K562 (cell line): Measurements from ENCODE around the gene PLCL1.

Source experiments
- CTCF ChIP-seq, 3 experiments: IDR thresholded peaks in 2 of 3; conservative IDR thresholded peaks in 1 of 3; 2 replicates each; pipeline ENCODE4 v1.5.1; 2011 to 2012; ENCODE audit warnings: low read length in 3 of 3, mild to moderate bottlenecking in 3 of 3, control low read depth in 2 of 3, improper control_type of control experiment in 1 of 3, inconsistent platforms in 1 of 3, low read depth in 1 of 3, mixed read lengths in 1 of 3, moderate library complexity in 1 of 3; ENCODE audit not compliant: insufficient read depth in 2 of 3
- SMARCA5 ChIP-seq: fragments of 450-650 bp; IDR thresholded peaks from 2 replicates; pipeline ENCODE4 v1.6.1; 2016

GRCh38 chr2:197925204-197925603, 120.8 kb downstream of the PLCL1 start:
- no peak for TF ChIP-seq SMARCA5
- no peak for TF ChIP-seq CTCF (IDR thresholded peaks at IDR 0.05 in 2 of 3, conservative IDR thresholded peaks at IDR 0.05 in 1 of 3; ENCODE audit: insufficient read depth in 2 of 3, low read depth in 1 of 3, low read length in 3 of 3)
